Common myeloid progenitor, CD34-positive (primary cell): ENCODE measurements around the gene ARPC4.

Experiments used
- CTCF ChIA-PET: fragments of 350-600 bp; sonication (Branson Sonifier 250); formaldehyde crosslinking; loops from one replicate; lab custom pipeline; 2021; ENCODE audit warnings: antibody characterized with exemption; lab: Charles Lee
- POLR2A ChIA-PET: fragments of 350-600 bp; sonication (Branson Sonifier 250); formaldehyde crosslinking; loops from one replicate; lab custom pipeline; 2021; ENCODE audit warnings: antibody characterized with exemption; lab: Charles Lee
- DNase-seq, 3 donors: peaks; one replicate each; pipeline versions ENCODE4 v3.0.0 to v3.0.0-alpha.2; 2013
- H3K27ac ChIP-seq, 2 experiments: 1 replicate in 1 of 2; 2 replicates in 1 of 2; pipeline ENCODE4 v1.7.0; 2013; ENCODE audit warnings: inconsistent platforms in 2 of 2, low read length in 2 of 2, mild to moderate bottlenecking in 2 of 2, low read depth in 1 of 2, moderate library complexity in 1 of 2; ENCODE audit not compliant: severe bottlenecking in 2 of 2, insufficient read depth in 1 of 2, poor library complexity in 1 of 2
- H3K27me3 ChIP-seq, 5 experiments: replicated peaks in 2 of 5; 1 replicate in 3 of 5; 2 replicates in 2 of 5; pipeline versions ENCODE4 v1.6.1 to v1.7.0; 2013; ENCODE audit warnings: low read length in 4 of 5, mild to moderate bottlenecking in 2 of 5, moderate library complexity in 2 of 5, inconsistent platforms in 1 of 5; ENCODE audit not compliant: insufficient read depth in 5 of 5, control insufficient read depth in 4 of 5
- H3K36me3 ChIP-seq, 4 experiments: 1 replicate in 2 of 4; 2 replicates in 2 of 4; pipeline versions ENCODE4 v1.6.1 to v1.7.0; 2013; ENCODE audit warnings: low read length in 3 of 4, control low read depth in 1 of 4, mild to moderate bottlenecking in 1 of 4; ENCODE audit not compliant: control insufficient read depth in 4 of 4, insufficient read depth in 4 of 4
- H3K4me1 ChIP-seq, 4 experiments: 1 replicate in 3 of 4; 2 replicates in 1 of 4; pipeline versions ENCODE4 v1.6.1 to v1.7.1; 2013; ENCODE audit warnings: low read length in 3 of 4, mild to moderate bottlenecking in 3 of 4, control low read depth in 1 of 4, inconsistent platforms in 1 of 4, moderate library complexity in 1 of 4; ENCODE audit not compliant: control insufficient read depth in 4 of 4, insufficient read depth in 4 of 4; ENCODE audit errors: control extremely low read depth in 1 of 4
- H3K4me3 ChIP-seq, 7 experiments: 1 replicate in 4 of 7; 2 replicates in 3 of 7; pipeline versions ENCODE4 v1.5.1 to v1.7.0; 2013; ENCODE audit warnings: mild to moderate bottlenecking in 7 of 7, low read length in 6 of 7, moderate library complexity in 6 of 7, inconsistent platforms in 2 of 7, low read depth in 2 of 7, control low read depth in 1 of 7; ENCODE audit not compliant: insufficient read depth in 4 of 7, control insufficient read depth in 1 of 7; ENCODE audit errors: extremely low read depth in 1 of 7
- H3K9me3 ChIP-seq, 5 experiments: 1 replicate in 4 of 5; 2 replicates in 1 of 5; pipeline versions ENCODE4 v1.6.1 to v1.7.1; 2013; ENCODE audit warnings: low read length in 4 of 5, mild to moderate bottlenecking in 2 of 5, inconsistent platforms in 1 of 5, low read depth in 1 of 5, moderate library complexity in 1 of 5; ENCODE audit not compliant: control insufficient read depth in 4 of 5, insufficient read depth in 2 of 5; ENCODE audit errors: control extremely low read depth in 1 of 5
- WGBS: methylation state at CpG from one replicate; pipeline ENCODE4 v1.1.5; 2013; ENCODE audit not compliant: insufficient coverage; 5-methylcytosine and 5-hydroxymethylcytosine counted together

Gene ARPC4

GRCh38 chr3:9833078-9833477, 40.2 kb downstream of the ARPC4 start:
- no peak for DNase-seq
- Histone ChIP-seq H3K4me3 (no peak overlapping the region), H3K9me3 (no peaks in the 10 kb centered on the region), H3K4me1 (peaks cover 1 to 7% (median 5%) of the 10 kb centered on the region in 4 experiments), H3K27ac (no peak overlapping the region), H3K36me3 (peaks cover 14 to 53% (median 41%) of the 10 kb centered on the region in 4 experiments), H3K27me3 (no peaks in the 10 kb centered on the region)
- ChIA-PET CTCF (no interaction called here), POLR2A (no interaction called here)
- 95% methylated on average over 9 of the region's 9 CpGs for WGBS

- Histone ChIP-seq H3K27me3 (no peaks in the 10 kb centered on the region), H3K4me3 (no peak overlapping the region), H3K9me3 (no peaks in the 10 kb centered on the region), H3K27ac (no peak overlapping the region), H3K36me3 (peaks cover 9 to 59% (median 38%) of the 10 kb centered on the region in 4 experiments), H3K4me1 (peaks cover 6 to 20% (median 14%) of the 10 kb centered on the region in 4 experiments)
- 97% methylated on average over 16 of the region's 18 CpGs for WGBS
- ChIA-PET CTCF (interaction anchor here (0.8 kb wide), 1 partner anchor 9 kb away, joined by 3 read pairs; the partner anchor contains the start of gene RPUSD3), POLR2A (no interaction called here)
- no peak for DNase-seq
Observed at GRCh38 chr3:9834520-9835380, 41.9 kb downstream of the ARPC4 start.

- no peaks in the 10 kb centered on the region for H3K9me3 ChIP-seq
- peaks cover 12 to 70% (median 46%) of the 10 kb centered on the region in 4 experiments for H3K36me3 ChIP-seq
- H3K27ac ChIP-seq = no peak overlapping the region
- POLR2A ChIA-PET = no interaction called here
- WGBS = 61% methylated on average over 8 of the region's 12 CpGs
- peak overlapping the region in 1 of 7 experiments; percentile 23 for H3K4me3 ChIP-seq
- DNase-seq = peak in 2 of 3 donors; percentile 54
- H3K27me3 ChIP-seq = no peaks in the 10 kb centered on the region
- CTCF ChIA-PET = interaction anchor here (1.1 to 2.1 kb wide), 2 partner anchors 8 to 41 kb away, joined by 3 to 5 read pairs; no protein-coding TSS in a partner anchor
- peaks cover 6 to 29% (median 19%) of the 10 kb centered on the region in 4 experiments for H3K4me1 ChIP-seq
Observed at GRCh38 chr3:9837701-9838582, 45.1 kb downstream of the ARPC4 start.

DNA sequence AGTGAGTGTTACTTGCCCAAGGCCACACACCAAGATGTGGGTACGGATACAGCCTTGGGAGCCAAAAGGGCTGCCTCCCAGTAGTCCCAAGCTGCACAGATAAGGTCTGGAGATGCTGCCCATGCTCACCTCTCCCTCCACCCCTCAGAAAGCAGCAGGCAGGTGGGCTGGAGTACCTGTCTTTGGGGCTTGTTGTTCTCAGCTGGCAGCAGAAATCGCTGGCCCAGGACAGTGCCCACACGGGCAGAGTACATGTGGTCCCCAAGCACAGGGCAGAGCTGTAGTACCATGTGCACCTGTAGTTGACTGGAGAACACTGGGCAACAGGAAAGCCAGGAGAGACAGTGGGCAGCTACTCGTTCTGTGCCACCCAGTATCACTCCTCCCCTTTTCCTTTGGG, 46.0 kb downstream of the ARPC4 start:
- Histone ChIP-seq H3K27ac (no peak overlapping the region), H3K27me3 (no peaks in the 10 kb centered on the region), H3K4me1 (peaks cover 6 to 36% (median 24%) of the 10 kb centered on the region in 4 experiments), H3K9me3 (no peaks in the 10 kb centered on the region), H3K4me3 (no peak overlapping the region), H3K36me3 (peaks cover 12 to 64% (median 39%) of the 10 kb centered on the region in 4 experiments)
- POLR2A ChIA-PET = no interaction called here
- DNase-seq = no peak
- CTCF ChIA-PET = interaction anchor here (0.7 to 2.1 kb wide), 8 partner anchors 9 to 144 kb away, joined by 3 to 5 read pairs (median 3); no protein-coding TSS in a partner anchor
- WGBS = 85% methylated on average over 4 of the region's 4 CpGs

DNA sequence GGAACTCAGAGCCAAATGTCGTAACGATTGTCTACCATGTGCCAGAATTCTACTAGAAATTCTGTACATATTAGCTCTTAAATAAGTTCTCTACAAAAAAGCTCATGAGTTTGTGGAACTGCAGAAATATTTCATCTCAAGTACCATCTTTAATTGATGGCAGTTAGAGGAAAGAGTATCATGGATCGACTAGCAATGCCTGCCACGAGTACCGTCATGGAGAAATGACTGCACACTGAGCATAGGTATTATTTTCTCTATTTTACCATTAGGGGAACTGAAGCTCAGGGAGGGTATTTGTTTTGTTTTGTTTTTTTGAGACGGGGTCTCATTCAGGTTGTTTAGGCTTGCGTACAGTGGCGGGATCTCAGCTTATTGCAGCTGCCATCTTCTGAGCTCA, 48.1 kb downstream of the ARPC4 start:
- DNase-seq = peak in 2 of 3 donors; percentile 17 to 37
- no peak overlapping the region for H3K27ac ChIP-seq
- ChIA-PET CTCF (interaction anchor here (0.6 to 1.3 kb wide), 6 partner anchors 9 to 142 kb away, joined by 3 read pairs; partner anchors contain the start of gene IL17RE), POLR2A (interaction anchor here (0.6 kb wide), 1 partner anchor 111 kb away, joined by 3 read pairs; the partner anchor contains the start of gene PRRT3)
- peaks cover 6 to 44% (median 24%) of the 10 kb centered on the region in 4 experiments for H3K36me3 ChIP-seq
- no peaks in the 10 kb centered on the region for H3K9me3 ChIP-seq
- 76% methylated on average over 5 of the region's 8 CpGs for WGBS
- peaks cover 10 to 48% (median 29%) of the 10 kb centered on the region in 4 experiments for H3K4me1 ChIP-seq
- no peaks in the 10 kb centered on the region for H3K27me3 ChIP-seq
- no peak overlapping the region for H3K4me3 ChIP-seq

DNA sequence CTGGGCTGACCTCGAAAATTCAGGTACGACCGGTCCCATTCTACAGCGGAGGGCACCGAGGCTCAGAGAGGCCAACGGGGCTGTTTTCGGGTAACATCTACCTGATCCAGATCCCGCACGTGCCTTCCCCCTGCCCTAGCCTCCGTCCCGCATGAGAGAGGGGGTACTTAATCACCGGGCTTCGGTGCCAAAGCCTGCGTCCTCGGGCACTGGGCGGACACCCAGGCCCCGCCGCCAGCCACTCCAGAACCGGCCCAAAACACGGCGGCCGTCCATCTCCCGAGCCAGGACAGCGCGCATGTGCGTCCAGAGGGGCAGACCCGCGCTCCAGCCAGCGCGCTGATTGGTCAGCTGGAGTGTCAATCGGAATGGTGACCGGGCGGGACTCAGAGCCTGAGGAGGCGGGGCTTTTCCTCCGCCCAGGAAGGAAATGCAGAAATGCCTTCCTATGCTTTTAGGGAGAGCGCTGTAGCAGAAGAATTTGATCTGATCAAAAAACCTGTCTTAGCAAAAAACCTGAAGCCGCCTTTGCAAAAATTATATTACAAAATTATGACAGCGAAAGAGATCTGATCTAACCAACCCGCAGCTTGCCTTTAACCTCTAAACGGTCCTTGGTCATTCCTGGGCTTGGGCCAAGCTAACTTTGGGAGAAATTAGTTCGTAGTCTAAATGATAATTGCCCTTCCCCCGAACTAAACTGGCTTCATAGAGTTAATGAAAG, 51.0 kb downstream of the ARPC4 start, which contains the start of gene RPUSD3:
Gene RPUSD3 (minus strand): TSS at position 294 of the 724 bp plus-strand sequence. CDS start 18 bp downstream, at position 276.
- peak within 1 kb of the TSS in 1 of 2 experiments; percentile 73 for H3K27ac ChIP-seq
- peak; percentile 92 to 95 (median 93) for DNase-seq
- peak within 1 kb of the TSS; percentile 79 to 96 (median 86) for H3K4me3 ChIP-seq
- H3K27me3 ChIP-seq = no peaks in the 10 kb centered on the region
- POLR2A ChIA-PET = interaction anchor here (2.5 kb wide), 1 partner anchor 89 kb away, joined by 6 read pairs; the partner anchor contains the start of gene CRELD1
- WGBS = 0% methylated on average over 36 of the region's 42 CpGs
- peaks cover 6 to 32% (median 20%) of the 10 kb centered on the region in 4 experiments for H3K36me3 ChIP-seq
- H3K9me3 ChIP-seq = no peaks in the 10 kb centered on the region
- CTCF ChIA-PET = interaction anchor here (0.8 to 1.2 kb wide), 4 partner anchors 9 to 87 kb away, joined by 3 read pairs; no protein-coding TSS in a partner anchor
- peaks cover 4 to 35% (median 20%) of the 10 kb centered on the region in 4 experiments for H3K4me1 ChIP-seq
